AG10803 (cell line): Measurements from ENCODE around the gene TMEM123.

ENCODE experiments used
- DNase-seq: peaks from one replicate; pipeline ENCODE4 v3.0.0; 2010; ENCODE audit warnings: low read depth
- H3K4me3 ChIP-seq: 2 replicates; pipeline ENCODE4 v1.5.1; 2011; ENCODE audit warnings: mild to moderate bottlenecking, low read length, control low read depth
- TF ChIP-seq, protein P1 (sequence below): conservative IDR thresholded peaks from 2 replicates; pipeline ENCODE4 v1.5.1; 2011; ENCODE audit warnings: mild to moderate bottlenecking, low read length, control low read depth, inconsistent platforms

Gene TMEM123

GRCh38 chr11:102360681-102361080, 91.9 kb downstream of the TMEM123 start:
- no peak for DNase-seq
- TF ChIP-seq, protein P1, sequence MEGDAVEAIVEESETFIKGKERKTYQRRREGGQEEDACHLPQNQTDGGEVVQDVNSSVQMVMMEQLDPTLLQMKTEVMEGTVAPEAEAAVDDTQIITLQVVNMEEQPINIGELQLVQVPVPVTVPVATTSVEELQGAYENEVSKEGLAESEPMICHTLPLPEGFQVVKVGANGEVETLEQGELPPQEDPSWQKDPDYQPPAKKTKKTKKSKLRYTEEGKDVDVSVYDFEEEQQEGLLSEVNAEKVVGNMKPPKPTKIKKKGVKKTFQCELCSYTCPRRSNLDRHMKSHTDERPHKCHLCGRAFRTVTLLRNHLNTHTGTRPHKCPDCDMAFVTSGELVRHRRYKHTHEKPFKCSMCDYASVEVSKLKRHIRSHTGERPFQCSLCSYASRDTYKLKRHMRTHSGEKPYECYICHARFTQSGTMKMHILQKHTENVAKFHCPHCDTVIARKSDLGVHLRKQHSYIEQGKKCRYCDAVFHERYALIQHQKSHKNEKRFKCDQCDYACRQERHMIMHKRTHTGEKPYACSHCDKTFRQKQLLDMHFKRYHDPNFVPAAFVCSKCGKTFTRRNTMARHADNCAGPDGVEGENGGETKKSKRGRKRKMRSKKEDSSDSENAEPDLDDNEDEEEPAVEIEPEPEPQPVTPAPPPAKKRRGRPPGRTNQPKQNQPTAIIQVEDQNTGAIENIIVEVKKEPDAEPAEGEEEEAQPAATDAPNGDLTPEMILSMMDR: no peak
- H3K4me3 ChIP-seq: no peak overlapping the region

GRCh38 chr11:102359372-102359771, 93.2 kb downstream of the TMEM123 start:
- no peak overlapping the region for H3K4me3 ChIP-seq
- no peak for DNase-seq
- TF ChIP-seq, protein P1: no peak

- TF ChIP-seq, protein P1: no peak
These were observed 95.4 kb downstream of the TMEM123 start for GRCh38 chr11:102357116-102357515.

GRCh38 chr11:102347462-102348370, 104.8 kb downstream of the TMEM123 start:
- peak; percentile 30 for DNase-seq
- TF ChIP-seq, protein P1: no peak
- H3K4me3 ChIP-seq: peak overlapping the region; percentile 74

More at GRCh38 chr11:102357116-102357515, 95.4 kb downstream of the TMEM123 start:
- no peak overlapping the region for H3K4me3 ChIP-seq
- no peak for DNase-seq

GRCh38 chr11:102346748-102347461, 105.7 kb downstream of the TMEM123 start, which contains the start of gene BIRC2:
Gene BIRC2 (plus strand): TSS chr11:102347214. CDS start chr11:102349855, 2,641 bp downstream.
- TF ChIP-seq, protein P1: peak; percentile 60
- H3K4me3 ChIP-seq: peak within 1 kb of the TSS; percentile 84
- peak; percentile 88 for DNase-seq

- DNase-seq: no peak
- H3K4me3 ChIP-seq: peak overlapping the region; percentile 84
- TF ChIP-seq, protein P1: no peak
These were observed 106.2 kb downstream of the TMEM123 start for GRCh38 chr11:102346456-102346747.
